ENCODE measurements around the gene ATP2A1. TPM values are rescaled to one million over a fixed set of nuclear protein-coding genes. Genes with fewer than 3 reads are reported as not detected.
"Not testable (repeated sequence)": the region's sequence is repeated elsewhere in the genome, so short reads cannot be mapped to it uniquely, and the experiment has no call there.

Gene ATP2A1
- polyA plus RNA-seq, 2 of the 4 experiments (the other 2 are of a cell fraction): 0.96 to 5.2 TPM

DNA sequence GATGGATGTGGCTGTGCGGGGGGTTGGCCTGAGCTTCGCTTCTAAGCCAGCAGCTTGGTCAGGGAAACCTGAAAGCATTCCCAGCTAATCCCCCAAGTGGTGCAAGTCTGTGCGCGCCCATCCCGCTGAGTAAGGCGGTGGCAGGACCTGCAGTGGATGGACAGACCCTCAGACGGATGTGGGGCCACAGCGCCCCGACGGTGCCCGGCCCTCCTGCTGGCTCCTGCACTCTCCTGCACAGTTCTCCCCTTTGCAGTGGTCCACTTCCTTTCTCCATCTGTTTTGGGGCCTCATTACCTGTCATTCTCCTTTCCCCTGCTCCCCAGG, 2.3 kb downstream of the ATP2A1 start:
- FAIRE-seq (no peak), DNase-seq (ENCODE audit: low read depth in 1 of 2, low spot score in 1 of 2) (no peak), ATAC-seq (no peak)
- ChIA-PET POLR2A (no interaction called here), CTCF (interaction anchor here (1.2 to 17.8 kb wide), 2 partner anchors 65 to 97 kb away, joined by 3 to 190 read pairs; partner anchors contain the start of gene NFATC2IP)
- WGBS (ENCODE audit: missing lambda C conversion rate): 99% methylated on average over 11 of the region's 11 CpGs
- Histone ChIP-seq H3K4me3 (no peak overlapping the region), H3K4me2 (no peak overlapping the region; the same call in 2 of the 3 replicates), H3K4me1 (peaks cover 21% of the 10 kb centered on the region; the same call in 2 of the 3 replicates), H3K9me3 (no peaks in the 10 kb centered on the region), H3K27ac (no peak overlapping the region)
- TF ChIP-seq ZFP36 (IDR thresholded peaks at IDR 0.05; ENCODE audit: borderline replicate concordance, partially characterized antibody): no peak

DNA sequence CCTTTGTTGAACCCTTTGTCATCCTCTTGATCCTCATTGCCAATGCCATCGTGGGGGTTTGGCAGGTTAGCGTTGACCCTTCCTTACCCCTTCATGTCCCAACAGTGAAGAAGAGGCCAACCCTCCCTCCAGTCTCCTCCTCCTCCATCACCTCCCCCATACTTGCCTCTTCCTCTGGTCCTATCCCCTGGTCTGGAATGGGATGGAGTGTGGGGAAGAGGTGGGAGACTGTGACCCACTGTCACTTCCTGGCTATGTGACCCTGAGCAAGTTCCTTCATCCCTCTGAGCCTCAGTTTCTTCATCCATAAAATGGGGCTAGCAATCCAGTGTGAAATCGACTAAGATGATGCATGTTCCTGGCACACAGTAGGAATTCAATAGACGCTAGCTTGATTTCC, 2.7 kb downstream of the ATP2A1 start:
- POLR2A ChIA-PET: no interaction called here
- H3K4me3 ChIP-seq: no peak overlapping the region
- ATAC-seq (no peak), DNase-seq (ENCODE audit: low read depth in 1 of 2, low spot score in 1 of 2) (no peak), FAIRE-seq (no peak)
- WGBS (ENCODE audit: missing lambda C conversion rate): 79% methylated on average over 4 of the region's 4 CpGs
- TF ChIP-seq, protein P1, sequence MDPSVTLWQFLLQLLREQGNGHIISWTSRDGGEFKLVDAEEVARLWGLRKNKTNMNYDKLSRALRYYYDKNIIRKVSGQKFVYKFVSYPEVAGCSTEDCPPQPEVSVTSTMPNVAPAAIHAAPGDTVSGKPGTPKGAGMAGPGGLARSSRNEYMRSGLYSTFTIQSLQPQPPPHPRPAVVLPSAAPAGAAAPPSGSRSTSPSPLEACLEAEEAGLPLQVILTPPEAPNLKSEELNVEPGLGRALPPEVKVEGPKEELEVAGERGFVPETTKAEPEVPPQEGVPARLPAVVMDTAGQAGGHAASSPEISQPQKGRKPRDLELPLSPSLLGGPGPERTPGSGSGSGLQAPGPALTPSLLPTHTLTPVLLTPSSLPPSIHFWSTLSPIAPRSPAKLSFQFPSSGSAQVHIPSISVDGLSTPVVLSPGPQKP (IDR thresholded peaks at IDR 0.05; ENCODE audit: low read depth, low read length): no peak
- TF ChIP-seq KDM1A (IDR thresholded peaks at IDR 0.05; ENCODE audit: low read depth): 0 out of 2 replicates have a peak, but pooled peaks have one; percentile 51
- H3K4me2 ChIP-seq: no peak overlapping the region
- H3K9me3 ChIP-seq: no peaks in the 10 kb centered on the region
- CTCF ChIA-PET: interaction anchor here (1.2 to 17.8 kb wide), 2 partner anchors 65 to 97 kb away, joined by 3 to 190 read pairs; partner anchors contain the start of gene NFATC2IP
- H3K27ac ChIP-seq: no peak overlapping the region
- peaks cover 19% of the 10 kb centered on the region; the same call in 2 of the 3 replicates for H3K4me1 ChIP-seq

DNA sequence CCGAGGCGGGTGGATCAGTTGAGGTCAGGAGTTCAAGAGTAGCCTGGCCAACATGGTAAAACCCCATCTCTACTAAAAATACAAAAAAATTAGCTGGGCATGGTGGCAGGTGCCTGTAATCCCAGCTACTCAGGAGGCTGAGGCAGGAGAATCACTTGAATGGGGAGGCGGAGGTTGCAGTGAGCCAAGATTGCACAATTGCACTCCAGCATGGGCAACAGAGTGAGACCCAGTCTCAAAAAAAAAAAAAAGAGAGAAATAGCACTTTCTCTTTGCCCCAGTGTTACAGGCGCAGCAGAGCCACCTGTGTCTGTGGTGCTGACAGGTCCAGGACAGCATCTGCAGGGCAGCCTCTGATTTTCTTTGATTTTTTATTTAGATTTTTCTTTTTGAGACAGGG, 3.3 kb downstream of the ATP2A1 start:
- H3K27ac ChIP-seq; ATAC-seq; FAIRE-seq; DNase-seq (ENCODE audit: low read depth in 1 of 2, low spot score in 1 of 2); H3K4me2 ChIP-seq; H3K9me3 ChIP-seq; H3K4me3 ChIP-seq: not testable (repeated sequence)
- 92% methylated on average over 4 of the region's 4 CpGs for WGBS (ENCODE audit: missing lambda C conversion rate)
- peaks cover 14% of the 10 kb centered on the region; the same call in 1 of the 3 replicates for H3K4me1 ChIP-seq
- CTCF ChIA-PET: interaction anchor here (1.2 to 17.8 kb wide), 2 partner anchors 64 to 96 kb away, joined by 3 to 190 read pairs; partner anchors contain the start of gene NFATC2IP
- POLR2A ChIA-PET: interaction anchor here (0.6 kb wide), 1 partner anchor 41 kb away, joined by 5 read pairs; no protein-coding TSS in a partner anchor

DNA sequence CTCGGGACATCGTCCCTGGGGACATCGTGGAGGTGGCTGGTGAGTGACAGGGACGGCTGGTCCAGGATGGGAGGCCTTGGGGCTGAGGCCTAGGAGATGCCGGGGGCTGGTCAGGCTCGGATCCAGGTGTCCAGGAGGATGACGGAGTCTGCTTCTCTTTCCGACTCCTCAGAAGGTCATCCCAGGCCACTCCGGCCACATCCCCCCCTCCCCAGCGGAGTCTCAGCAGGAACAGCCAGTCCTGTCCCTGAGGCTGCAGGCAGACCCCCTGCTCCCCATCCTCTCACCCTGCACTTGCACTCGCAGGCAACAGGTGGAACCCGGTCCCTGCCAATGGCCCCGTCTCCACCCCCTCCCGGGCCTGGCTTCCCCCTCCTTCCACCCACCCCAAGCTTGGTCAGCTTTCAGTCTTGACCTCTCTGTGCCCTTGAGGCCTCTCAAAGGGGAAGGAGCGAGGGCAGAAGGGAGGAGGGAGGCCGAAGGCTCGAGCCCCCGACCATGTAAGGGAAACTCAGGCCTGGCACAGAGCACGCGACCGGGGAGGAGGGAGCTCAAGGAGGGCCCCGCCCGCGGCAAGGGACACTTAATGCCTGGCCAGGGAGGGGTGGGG, 4.4 kb downstream of the ATP2A1 start:
- ATAC-seq (no peak), FAIRE-seq (no peak), DNase-seq (ENCODE audit: low read depth in 1 of 2, low spot score in 1 of 2) (no peak)
- Histone ChIP-seq H3K9me3 (no peaks in the 10 kb centered on the region), H3K4me1 (peaks cover 14% of the 10 kb centered on the region; the same call in 1 of the 3 replicates), H3K27ac (no peak overlapping the region), H3K4me3 (no peak overlapping the region), H3K4me2 (no peak overlapping the region)
- ChIA-PET CTCF (interaction anchor here (0.6 to 2.3 kb wide), 3 partner anchors 9 to 63 kb away, joined by 3 to 8 read pairs (median 4); no protein-coding TSS in a partner anchor), POLR2A (no interaction called here)
- TF ChIP-seq NR3C1 (IDR thresholded peaks at IDR 0.05) (no peak), EHF (CRISPR knock-in tag; IDR thresholded peaks at IDR 0.05) (no peak), RNF2 (IDR thresholded peaks at IDR 0.05; ENCODE audit: borderline replicate concordance, low read depth) (no peak), GATA3 (IDR thresholded peaks at IDR 0.05; ENCODE audit: borderline replicate concordance) (no peak), FOSL2 (IDR thresholded peaks at IDR 0.05) (no peak), FOSL2 (CRISPR knock-in tag; IDR thresholded peaks at IDR 0.05) (no peak), JUN (IDR thresholded peaks at IDR 0.05) (no peak), CHD4 (IDR thresholded peaks at IDR 0.05; ENCODE audit: borderline replicate concordance) (no peak), FOSB (CRISPR knock-in tag; IDR thresholded peaks at IDR 0.05) (no peak), CEBPB (IDR thresholded peaks at IDR 0.05) (no peak), PHF8 (IDR thresholded peaks at IDR 0.05; ENCODE audit: borderline replicate concordance, low read depth) (no peak), POLR2A (IDR thresholded peaks at IDR 0.05; ENCODE audit: low read length) (no peak), CBX8 (IDR thresholded peaks at IDR 0.05) (no peak), TFCP2L1 (CRISPR knock-in tag; IDR thresholded peaks at IDR 0.05) (no peak), FOXS1 (CRISPR knock-in tag; IDR thresholded peaks at IDR 0.05) (no peak)
- TF ChIP-seq, protein P2, sequence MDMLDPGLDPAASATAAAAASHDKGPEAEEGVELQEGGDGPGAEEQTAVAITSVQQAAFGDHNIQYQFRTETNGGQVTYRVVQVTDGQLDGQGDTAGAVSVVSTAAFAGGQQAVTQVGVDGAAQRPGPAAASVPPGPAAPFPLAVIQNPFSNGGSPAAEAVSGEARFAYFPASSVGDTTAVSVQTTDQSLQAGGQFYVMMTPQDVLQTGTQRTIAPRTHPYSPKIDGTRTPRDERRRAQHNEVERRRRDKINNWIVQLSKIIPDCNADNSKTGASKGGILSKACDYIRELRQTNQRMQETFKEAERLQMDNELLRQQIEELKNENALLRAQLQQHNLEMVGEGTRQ (IDR thresholded peaks at IDR 0.05): no peak
- TF ChIP-seq, protein P3, sequence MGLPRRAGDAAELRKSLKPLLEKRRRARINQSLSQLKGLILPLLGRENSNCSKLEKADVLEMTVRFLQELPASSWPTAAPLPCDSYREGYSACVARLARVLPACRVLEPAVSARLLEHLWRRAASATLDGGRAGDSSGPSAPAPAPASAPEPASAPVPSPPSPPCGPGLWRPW (IDR thresholded peaks at IDR 0.05): no peak
- TF ChIP-seq, protein P4, sequence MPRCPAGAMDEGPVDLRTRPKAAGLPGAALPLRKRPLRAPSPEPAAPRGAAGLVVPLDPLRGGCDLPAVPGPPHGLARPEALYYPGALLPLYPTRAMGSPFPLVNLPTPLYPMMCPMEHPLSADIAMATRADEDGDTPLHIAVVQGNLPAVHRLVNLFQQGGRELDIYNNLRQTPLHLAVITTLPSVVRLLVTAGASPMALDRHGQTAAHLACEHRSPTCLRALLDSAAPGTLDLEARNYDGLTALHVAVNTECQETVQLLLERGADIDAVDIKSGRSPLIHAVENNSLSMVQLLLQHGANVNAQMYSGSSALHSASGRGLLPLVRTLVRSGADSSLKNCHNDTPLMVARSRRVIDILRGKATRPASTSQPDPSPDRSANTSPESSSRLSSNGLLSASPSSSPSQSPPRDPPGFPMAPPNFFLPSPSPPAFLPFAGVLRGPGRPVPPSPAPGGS (IDR thresholded peaks at IDR 0.05): no peak
- TF ChIP-seq, protein P1 (IDR thresholded peaks at IDR 0.05; ENCODE audit: low read depth, low read length): no peak
- TF ChIP-seq, protein P5, sequence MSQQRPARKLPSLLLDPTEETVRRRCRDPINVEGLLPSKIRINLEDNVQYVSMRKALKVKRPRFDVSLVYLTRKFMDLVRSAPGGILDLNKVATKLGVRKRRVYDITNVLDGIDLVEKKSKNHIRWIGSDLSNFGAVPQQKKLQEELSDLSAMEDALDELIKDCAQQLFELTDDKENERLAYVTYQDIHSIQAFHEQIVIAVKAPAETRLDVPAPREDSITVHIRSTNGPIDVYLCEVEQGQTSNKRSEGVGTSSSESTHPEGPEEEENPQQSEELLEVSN (IDR thresholded peaks at IDR 0.05; ENCODE audit: borderline replicate concordance, low read depth): no peak
- WGBS (ENCODE audit: missing lambda C conversion rate): 89% methylated on average over 23 of the region's 24 CpGs
